HepG2 (cell line): ENCODE data around the gene RAD51C. TPM values are rescaled to one million over a fixed set of nuclear protein-coding genes. Genes with fewer than 3 reads are reported as not detected.

ENCODE experiments used
- ASH2L ChIP-seq: fragments of 300-600, 200-600 bp; sonication (generic); IDR thresholded peaks from 2 replicates; pipeline ENCODE4 v1.7.0; 2017; ENCODE audit warnings: low read depth, mild to moderate bottlenecking, moderate library complexity, mixed read lengths, low read length; ENCODE audit not compliant: insufficient read length
- FOSL1 ChIP-seq: sonication (generic); formaldehyde crosslinking; IDR thresholded peaks from 2 replicates; pipeline ENCODE4 v1.9.0; 2021; ENCODE audit warnings: missing genetic modification reagents, borderline replicate concordance
- FOXM1 ChIP-seq: sonication (generic); formaldehyde crosslinking; IDR thresholded peaks from 2 replicates; pipeline ENCODE4 v1.5.0; 2020; ENCODE audit warnings: missing genetic modification reagents
- JUN ChIP-seq: sonication (generic); formaldehyde crosslinking; IDR thresholded peaks from 2 replicates; pipeline ENCODE4 v1.4.0; 2020; ENCODE audit warnings: mild to moderate bottlenecking, missing genetic modification reagents
- MED1 ChIP-seq: sonication (generic); formaldehyde crosslinking; IDR thresholded peaks from 2 replicates; pipeline ENCODE4 v1.4.0; 2020; ENCODE audit warnings: missing genetic modification reagents
- MIER3 ChIP-seq: IDR thresholded peaks from 2 replicates; pipeline ENCODE4 v1.6.1; 2016; ENCODE audit warnings: missing compliant biosample characterization, borderline replicate concordance
- SAFB2 ChIP-seq: sonication (generic); formaldehyde crosslinking; IDR thresholded peaks from 2 replicates; pipeline ENCODE4 v1.5.1; 2020; ENCODE audit warnings: missing genetic modification reagents, low read depth, mild to moderate bottlenecking, borderline replicate concordance
- SIX1 ChIP-seq: sonication (generic); formaldehyde crosslinking; IDR thresholded peaks from 2 replicates; pipeline ENCODE4 v1.4.0; 2020; ENCODE audit warnings: missing genetic modification reagents, borderline replicate concordance
- SRSF9 ChIP-seq: fragments of 200-400 bp; formaldehyde crosslinking; IDR thresholded peaks from 2 replicates; pipeline ENCODE4 v1.6.1; 2018; ENCODE audit warnings: borderline replicate concordance, mild to moderate bottlenecking, low read depth, low read length; ENCODE audit not compliant: insufficient read depth, poor library complexity, severe bottlenecking
- TCF7L2 ChIP-seq: IDR thresholded peaks from 2 replicates; pipeline ENCODE4 v1.6.1; 2011; ENCODE audit warnings: mild to moderate bottlenecking, low read depth, low read length, moderate library complexity
- XBP1 ChIP-seq: sonication (generic); formaldehyde crosslinking; IDR thresholded peaks from 2 replicates; pipeline ENCODE4 v1.5.0; 2020; ENCODE audit warnings: missing genetic modification reagents
- ZNF136 ChIP-seq: sonication (generic); formaldehyde crosslinking; IDR thresholded peaks from 2 replicates; pipeline ENCODE4 v1.8.1; 2022; ENCODE audit warnings: low read depth, mild to moderate bottlenecking, moderate library complexity, missing genetic modification reagents
- ZNF773 ChIP-seq: sonication (generic); formaldehyde crosslinking; IDR thresholded peaks from 2 replicates; pipeline ENCODE4 v1.4.0; 2020; ENCODE audit warnings: missing genetic modification reagents, borderline replicate concordance
- ZSCAN9 ChIP-seq: IDR thresholded peaks from 2 replicates; pipeline ENCODE4 v1.6.1; 2016; ENCODE audit warnings: borderline replicate concordance
- polyA plus RNA-seq, 8 experiments: library from polyadenylated mRNA; depleted of rRNA in 3 of 8; stranded (reverse) in 7 of 8; unstranded in 1 of 8; fragments of >200 nt; fragmentation: Illumina TruSeq in 4 of 8; extraction: Trizol in 4 of 8; gene quantifications; 2 replicates each; pipeline versions ENCODE4 v1.2.1 to v1.2.3, GENCODE V29; 2011 to 2016; ENCODE audit warnings: low read depth in 4 of 8, missing spikeins in 1 of 8, mixed read lengths in 1 of 8; ENCODE audit not compliant: insufficient read depth in 1 of 8
- total RNA-seq, 5 experiments: library from RNA; depleted of rRNA; stranded (reverse); fragments of >200 nt; fragmentation: Illumina TruSeq; extraction: Trizol; gene quantifications; 2 replicates each; pipeline ENCODE4 v1.2.3, GENCODE V29; 2016; ENCODE audit warnings: low read depth in 1 of 5
- TF ChIP-seq, protein P1 (sequence below): sonication (generic); formaldehyde crosslinking; IDR thresholded peaks from 2 replicates; pipeline ENCODE4 v1.4.0; 2020; ENCODE audit warnings: mild to moderate bottlenecking, low read depth, missing genetic modification reagents
- TF ChIP-seq, protein P2 (sequence below): sonication (generic); formaldehyde crosslinking; IDR thresholded peaks from 2 replicates; pipeline ENCODE4 v1.8.1; 2022; ENCODE audit warnings: low read depth, mild to moderate bottlenecking, missing genetic modification reagents
- TF ChIP-seq, protein P3 (sequence below): sonication (generic); formaldehyde crosslinking; IDR thresholded peaks from 2 replicates; pipeline ENCODE4 v1.4.0; 2020; ENCODE audit warnings: missing genetic modification reagents
- TF ChIP-seq, protein P4 (sequence below): fragments of 450-650 bp; IDR thresholded peaks from 2 replicates; pipeline ENCODE4 v1.6.1; 2017
- TF ChIP-seq, protein P5 (sequence below): sonication (generic); formaldehyde crosslinking; IDR thresholded peaks from 2 replicates; pipeline ENCODE4 v1.5.0; 2020; ENCODE audit warnings: missing genetic modification reagents

Gene RAD51C
- total and polyA plus RNA-seq, 2 of the 13 experiments (the other 11 are each of a cell fraction or from before 2014, with no cell fraction given), result 38.5 to 106 TPM

DNA sequence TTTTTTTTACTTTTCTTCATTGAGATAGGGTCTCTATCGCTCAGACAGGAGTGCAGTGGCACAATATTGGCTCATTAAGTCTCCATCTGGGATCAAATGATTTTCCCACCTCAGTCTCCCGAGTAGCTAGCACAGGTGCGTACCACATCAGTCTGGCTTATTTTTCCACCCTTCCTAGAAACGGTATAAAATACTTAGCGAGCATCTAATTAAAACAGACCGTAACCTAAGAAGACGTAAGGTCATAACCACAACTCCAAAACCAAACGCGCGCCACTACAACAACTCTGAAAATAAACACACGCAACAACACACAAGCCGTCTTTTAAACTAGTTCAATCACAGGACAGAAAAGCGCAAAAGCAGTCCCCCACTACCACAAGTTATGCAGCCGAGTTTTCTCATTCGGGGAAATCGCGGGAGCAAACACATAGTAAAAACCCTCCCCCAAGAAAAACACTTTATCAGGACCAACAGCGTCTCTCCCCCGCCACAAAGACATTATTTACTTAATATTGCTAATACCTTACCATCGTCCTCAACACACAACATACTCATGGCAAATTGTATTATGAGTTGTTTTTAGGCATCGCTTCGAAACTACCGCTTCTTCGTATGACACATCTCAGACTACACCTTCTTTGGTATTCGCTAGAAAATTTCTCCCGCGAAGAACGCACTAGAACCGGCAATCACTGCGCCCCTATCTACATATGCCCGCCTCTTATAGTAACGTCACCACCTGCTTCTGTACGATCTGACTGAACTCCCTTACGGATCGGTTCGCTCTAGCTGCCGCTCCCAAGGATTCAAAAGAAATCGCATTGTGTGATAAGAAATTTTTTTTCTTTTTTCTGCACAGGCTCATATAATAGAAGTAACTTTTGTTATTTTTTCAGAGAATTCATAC lies 33.3 kb upstream of the RAD51C start (continued):
- TF ChIP-seq ZNF773 (CRISPR knock-in tag) (peak; percentile 25; the same call in 1 of the 2 replicates), ASH2L (peak; percentile 49), ZNF136 (CRISPR knock-in tag) (no peak), FOXM1 (peak; percentile 67; the same call in 1 of the 2 replicates), SAFB2 (CRISPR knock-in tag) (no peak; the same call in 1 of the 2 replicates), SRSF9 (no peak), MED1 (peak; percentile 98), JUN (no peak), SIX1 (CRISPR knock-in tag) (peak; percentile 76), TCF7L2 (no peak), ZSCAN9 (CRISPR knock-in tag) (peak; percentile 97), XBP1 (CRISPR knock-in tag) (0 out of 2 replicates have a peak, but pooled peaks have one; percentile 68), FOSL1 (peak; percentile 37; the same call in 1 of the 2 replicates), MIER3 (peak; percentile 98; the same call in 1 of the 2 replicates)
- TF ChIP-seq, protein P1, sequence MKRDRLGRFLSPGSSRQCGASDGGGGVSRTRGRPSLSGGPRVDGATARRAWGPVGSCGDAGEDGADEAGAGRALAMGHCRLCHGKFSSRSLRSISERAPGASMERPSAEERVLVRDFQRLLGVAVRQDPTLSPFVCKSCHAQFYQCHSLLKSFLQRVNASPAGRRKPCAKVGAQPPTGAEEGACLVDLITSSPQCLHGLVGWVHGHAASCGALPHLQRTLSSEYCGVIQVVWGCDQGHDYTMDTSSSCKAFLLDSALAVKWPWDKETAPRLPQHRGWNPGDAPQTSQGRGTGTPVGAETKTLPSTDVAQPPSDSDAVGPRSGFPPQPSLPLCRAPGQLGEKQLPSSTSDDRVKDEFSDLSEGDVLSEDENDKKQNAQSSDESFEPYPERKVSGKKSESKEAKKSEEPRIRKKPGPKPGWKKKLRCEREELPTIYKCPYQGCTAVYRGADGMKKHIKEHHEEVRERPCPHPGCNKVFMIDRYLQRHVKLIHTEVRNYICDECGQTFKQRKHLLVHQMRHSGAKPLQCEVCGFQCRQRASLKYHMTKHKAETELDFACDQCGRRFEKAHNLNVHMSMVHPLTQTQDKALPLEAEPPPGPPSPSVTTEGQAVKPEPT, result no peak
- TF ChIP-seq, protein P2, sequence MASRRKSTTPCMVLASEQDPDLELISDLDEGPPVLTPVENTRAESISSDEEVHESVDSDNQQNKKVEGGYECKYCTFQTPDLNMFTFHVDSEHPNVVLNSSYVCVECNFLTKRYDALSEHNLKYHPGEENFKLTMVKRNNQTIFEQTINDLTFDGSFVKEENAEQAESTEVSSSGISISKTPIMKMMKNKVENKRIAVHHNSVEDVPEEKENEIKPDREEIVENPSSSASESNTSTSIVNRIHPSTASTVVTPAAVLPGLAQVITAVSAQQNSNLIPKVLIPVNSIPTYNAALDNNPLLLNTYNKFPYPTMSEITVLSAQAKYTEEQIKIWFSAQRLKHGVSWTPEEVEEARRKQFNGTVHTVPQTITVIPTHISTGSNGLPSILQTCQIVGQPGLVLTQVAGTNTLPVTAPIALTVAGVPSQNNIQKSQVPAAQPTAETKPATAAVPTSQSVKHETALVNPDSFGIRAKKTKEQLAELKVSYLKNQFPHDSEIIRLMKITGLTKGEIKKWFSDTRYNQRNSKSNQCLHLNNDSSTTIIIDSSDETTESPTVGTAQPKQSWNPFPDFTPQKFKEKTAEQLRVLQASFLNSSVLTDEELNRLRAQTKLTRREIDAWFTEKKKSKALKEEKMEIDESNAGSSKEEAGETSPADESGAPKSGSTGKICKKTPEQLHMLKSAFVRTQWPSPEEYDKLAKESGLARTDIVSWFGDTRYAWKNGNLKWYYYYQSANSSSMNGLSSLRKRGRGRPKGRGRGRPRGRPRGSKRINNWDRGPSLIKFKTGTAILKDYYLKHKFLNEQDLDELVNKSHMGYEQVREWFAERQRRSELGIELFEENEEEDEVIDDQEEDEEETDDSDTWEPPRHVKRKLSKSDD (CRISPR knock-in tag), result peak; percentile 95; the same call in 1 of the 2 replicates
- TF ChIP-seq, protein P3, sequence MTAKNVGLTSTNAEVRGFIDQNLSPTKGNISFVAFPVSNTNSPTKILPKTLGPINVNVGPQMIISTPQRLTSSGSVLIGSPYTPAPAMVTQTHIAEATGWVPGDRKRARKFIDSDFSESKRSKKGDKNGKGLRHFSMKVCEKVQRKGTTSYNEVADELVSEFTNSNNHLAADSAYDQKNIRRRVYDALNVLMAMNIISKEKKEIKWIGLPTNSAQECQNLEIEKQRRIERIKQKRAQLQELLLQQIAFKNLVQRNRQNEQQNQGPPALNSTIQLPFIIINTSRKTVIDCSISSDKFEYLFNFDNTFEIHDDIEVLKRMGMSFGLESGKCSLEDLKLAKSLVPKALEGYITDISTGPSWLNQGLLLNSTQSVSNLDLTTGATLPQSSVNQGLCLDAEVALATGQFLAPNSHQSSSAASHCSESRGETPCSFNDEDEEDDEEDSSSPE (CRISPR knock-in tag), result peak; percentile 82
- TF ChIP-seq, protein P4, sequence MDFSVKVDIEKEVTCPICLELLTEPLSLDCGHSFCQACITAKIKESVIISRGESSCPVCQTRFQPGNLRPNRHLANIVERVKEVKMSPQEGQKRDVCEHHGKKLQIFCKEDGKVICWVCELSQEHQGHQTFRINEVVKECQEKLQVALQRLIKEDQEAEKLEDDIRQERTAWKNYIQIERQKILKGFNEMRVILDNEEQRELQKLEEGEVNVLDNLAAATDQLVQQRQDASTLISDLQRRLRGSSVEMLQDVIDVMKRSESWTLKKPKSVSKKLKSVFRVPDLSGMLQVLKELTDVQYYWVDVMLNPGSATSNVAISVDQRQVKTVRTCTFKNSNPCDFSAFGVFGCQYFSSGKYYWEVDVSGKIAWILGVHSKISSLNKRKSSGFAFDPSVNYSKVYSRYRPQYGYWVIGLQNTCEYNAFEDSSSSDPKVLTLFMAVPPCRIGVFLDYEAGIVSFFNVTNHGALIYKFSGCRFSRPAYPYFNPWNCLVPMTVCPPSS, result no peak
- TF ChIP-seq, protein P5, sequence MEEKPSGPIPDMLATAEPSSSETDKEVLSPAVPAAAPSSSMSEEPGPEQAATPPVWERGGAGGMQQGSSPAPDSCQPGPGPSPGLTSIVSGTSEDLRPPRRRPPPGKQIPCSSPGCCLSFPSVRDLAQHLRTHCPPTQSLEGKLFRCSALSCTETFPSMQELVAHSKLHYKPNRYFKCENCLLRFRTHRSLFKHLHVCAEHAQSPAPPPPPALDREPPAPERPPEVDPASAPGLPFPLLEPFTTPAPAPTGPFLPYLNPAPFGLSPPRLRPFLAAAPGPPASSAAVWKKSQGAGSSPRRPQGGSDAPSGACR (CRISPR knock-in tag), result no peak
